K562 (cell line): Measurements from ENCODE around the gene GGA3.

Experiments
- DIDO1 ChIP-seq: fragments of 450-650 bp; IDR thresholded peaks from 2 replicates; pipeline ENCODE4 v1.6.1; 2016; ENCODE audit warnings: low read depth, missing biosample characterization, missing genetic modification characterization
- FOXK2 ChIP-seq, 2 experiments: fragments of 450-650 bp; IDR thresholded peaks in 1 of 2; conservative IDR thresholded peaks in 1 of 2; 2 replicates each; pipeline ENCODE4 v1.6.1; 2016; ENCODE audit warnings: low read depth in 2 of 2, mild to moderate bottlenecking in 1 of 2
- MCM2 ChIP-seq: fragments of 450-650 bp; IDR thresholded peaks from 2 replicates; pipeline ENCODE4 v1.6.1; 2017; ENCODE audit warnings: low read depth, mild to moderate bottlenecking
- TF ChIP-seq, protein P1 (sequence below), 3 experiments: IDR thresholded peaks in 2 of 3; conservative IDR thresholded peaks in 1 of 3; 2 replicates each; pipeline ENCODE4 v1.5.1; 2011 to 2012; ENCODE audit warnings: low read length in 3 of 3, mild to moderate bottlenecking in 3 of 3, control low read depth in 2 of 3, improper control_type of control experiment in 1 of 3, inconsistent platforms in 1 of 3, low read depth in 1 of 3, mixed read lengths in 1 of 3, moderate library complexity in 1 of 3; ENCODE audit not compliant: insufficient read depth in 2 of 3
- TF ChIP-seq, protein P2 (sequence below): sonication (generic); formaldehyde crosslinking; IDR thresholded peaks from 2 replicates; pipeline ENCODE4 v1.8.1; 2022; ENCODE audit warnings: missing genetic modification reagents

- TF ChIP-seq MCM2 (no peak), FOXK2 (conservative IDR thresholded peaks at IDR 0.05 in 1 of 2, IDR thresholded peaks at IDR 0.05 in 1 of 2; ENCODE audit: low read depth in 2 of 2) (no peak), DIDO1 (tag) (no peak)
- TF ChIP-seq, protein P1, sequence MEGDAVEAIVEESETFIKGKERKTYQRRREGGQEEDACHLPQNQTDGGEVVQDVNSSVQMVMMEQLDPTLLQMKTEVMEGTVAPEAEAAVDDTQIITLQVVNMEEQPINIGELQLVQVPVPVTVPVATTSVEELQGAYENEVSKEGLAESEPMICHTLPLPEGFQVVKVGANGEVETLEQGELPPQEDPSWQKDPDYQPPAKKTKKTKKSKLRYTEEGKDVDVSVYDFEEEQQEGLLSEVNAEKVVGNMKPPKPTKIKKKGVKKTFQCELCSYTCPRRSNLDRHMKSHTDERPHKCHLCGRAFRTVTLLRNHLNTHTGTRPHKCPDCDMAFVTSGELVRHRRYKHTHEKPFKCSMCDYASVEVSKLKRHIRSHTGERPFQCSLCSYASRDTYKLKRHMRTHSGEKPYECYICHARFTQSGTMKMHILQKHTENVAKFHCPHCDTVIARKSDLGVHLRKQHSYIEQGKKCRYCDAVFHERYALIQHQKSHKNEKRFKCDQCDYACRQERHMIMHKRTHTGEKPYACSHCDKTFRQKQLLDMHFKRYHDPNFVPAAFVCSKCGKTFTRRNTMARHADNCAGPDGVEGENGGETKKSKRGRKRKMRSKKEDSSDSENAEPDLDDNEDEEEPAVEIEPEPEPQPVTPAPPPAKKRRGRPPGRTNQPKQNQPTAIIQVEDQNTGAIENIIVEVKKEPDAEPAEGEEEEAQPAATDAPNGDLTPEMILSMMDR (IDR thresholded peaks at IDR 0.05 in 2 of 3, conservative IDR thresholded peaks at IDR 0.05 in 1 of 3; ENCODE audit: insufficient read depth in 2 of 3, low read depth in 1 of 3, low read length in 3 of 3), result no peak
- TF ChIP-seq, protein P2, sequence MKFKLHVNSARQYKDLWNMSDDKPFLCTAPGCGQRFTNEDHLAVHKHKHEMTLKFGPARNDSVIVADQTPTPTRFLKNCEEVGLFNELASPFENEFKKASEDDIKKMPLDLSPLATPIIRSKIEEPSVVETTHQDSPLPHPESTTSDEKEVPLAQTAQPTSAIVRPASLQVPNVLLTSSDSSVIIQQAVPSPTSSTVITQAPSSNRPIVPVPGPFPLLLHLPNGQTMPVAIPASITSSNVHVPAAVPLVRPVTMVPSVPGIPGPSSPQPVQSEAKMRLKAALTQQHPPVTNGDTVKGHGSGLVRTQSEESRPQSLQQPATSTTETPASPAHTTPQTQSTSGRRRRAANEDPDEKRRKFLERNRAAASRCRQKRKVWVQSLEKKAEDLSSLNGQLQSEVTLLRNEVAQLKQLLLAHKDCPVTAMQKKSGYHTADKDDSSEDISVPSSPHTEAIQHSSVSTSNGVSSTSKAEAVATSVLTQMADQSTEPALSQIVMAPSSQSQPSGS (CRISPR knock-in tag), result no peak
Measured at GRCh38 chr17:75272848-75273184, 11.4 kb upstream of the GGA3 start.
